CD4-positive, alpha-beta T cell treated with Interleukin-17A for 1 hour (primary cell): Measurements from ENCODE around the gene PRSS56.

Experiments used
- DNase-seq: peaks from one replicate; pipeline ENCODE4 v3.0.0-alpha.2; 2020

The PRSS56 gene

GRCh38 chr2:232519581-232520438 is at the start of gene PRSS56:
Gene PRSS56, plus strand, starts transcription at chr2:232520388. Its CDS starts 211 bp downstream, at chr2:232520599.
- no peak for DNase-seq

- DNase-seq = no peak
Observed at GRCh38 chr2:232473467-232473890, 46.7 kb upstream of the PRSS56 start.

DNA sequence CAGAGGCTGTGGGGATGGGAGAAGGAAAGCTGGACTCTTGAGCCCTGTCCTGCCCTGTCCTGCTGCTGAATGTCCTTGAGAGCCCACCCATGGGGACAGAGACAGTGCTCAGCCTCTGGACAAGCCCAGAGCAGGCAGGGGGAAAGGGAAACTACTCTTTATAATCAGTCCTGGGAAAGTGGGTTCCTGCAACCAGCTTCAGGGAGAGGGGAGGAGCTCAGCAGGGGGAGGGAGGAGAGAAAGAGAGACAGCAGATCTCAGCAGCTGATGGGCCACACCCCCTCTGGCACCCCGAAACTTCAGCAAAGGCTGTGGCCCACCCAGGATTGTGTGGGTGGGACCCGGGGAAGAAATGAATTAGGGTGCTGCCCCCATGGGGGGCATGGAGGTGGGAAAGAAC is 44.1 kb upstream of the PRSS56 start:
- DNase-seq = no peak

DNA sequence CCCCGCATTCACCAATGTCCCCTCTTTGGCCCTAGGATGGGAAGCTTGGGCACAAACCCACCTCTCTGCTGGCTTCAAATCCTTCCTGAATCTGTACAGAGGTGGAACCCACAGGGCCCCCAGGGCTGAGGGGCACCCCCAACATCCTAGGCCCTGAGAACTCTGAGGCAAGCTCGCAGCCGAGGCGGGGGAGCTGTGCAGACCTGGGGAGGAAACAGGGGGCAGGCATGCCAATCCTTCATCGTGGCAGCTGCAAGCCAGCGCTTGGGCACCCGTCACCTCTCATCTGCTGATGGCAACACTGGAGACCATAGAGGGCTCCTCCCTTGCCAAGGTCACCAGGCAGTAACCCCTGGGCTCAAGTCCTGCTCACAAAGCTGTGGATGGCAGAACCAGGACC is 43.4 kb upstream of the PRSS56 start:
- DNase-seq = no peak

DNA sequence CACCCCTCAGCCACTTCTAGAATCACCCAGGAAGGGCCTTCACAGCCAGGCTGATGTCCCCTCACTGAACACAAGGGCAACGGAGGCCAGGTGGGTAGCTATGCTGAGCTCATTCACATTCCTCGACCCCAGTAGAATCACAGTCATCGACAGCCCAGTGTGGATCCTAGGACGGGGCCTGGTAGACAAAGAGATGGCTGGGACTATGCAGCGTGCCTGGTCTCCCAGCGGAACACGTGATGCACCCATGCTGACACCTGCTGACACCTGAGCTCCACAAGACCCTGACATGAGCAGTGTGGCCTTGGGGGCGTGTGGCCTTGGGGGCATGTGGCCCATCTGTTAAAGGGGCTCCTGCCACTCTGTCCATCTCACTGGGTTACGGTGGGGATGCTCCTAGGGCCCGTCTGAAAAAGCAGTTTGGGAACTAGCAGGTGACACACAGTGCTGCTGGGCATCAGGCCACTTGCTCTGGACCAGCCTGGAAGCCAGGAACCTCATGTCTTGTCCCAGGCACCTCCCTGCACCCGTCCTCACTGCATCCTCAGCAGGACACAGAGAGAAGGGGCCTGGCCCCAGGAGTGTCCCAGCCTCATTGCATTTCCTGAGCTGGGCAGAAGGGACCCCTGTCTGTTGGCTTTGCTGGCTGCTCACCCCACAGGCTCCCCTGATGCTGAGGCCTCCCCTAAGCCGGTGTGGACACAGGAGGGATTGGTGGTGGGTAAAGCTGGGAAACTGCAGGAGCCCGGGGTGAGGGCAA is 42.3 kb upstream of the PRSS56 start:
- no peak for DNase-seq

- DNase-seq = no peak
Observed at GRCh38 chr2:232478571-232479340, 41.4 kb upstream of the PRSS56 start.

DNA sequence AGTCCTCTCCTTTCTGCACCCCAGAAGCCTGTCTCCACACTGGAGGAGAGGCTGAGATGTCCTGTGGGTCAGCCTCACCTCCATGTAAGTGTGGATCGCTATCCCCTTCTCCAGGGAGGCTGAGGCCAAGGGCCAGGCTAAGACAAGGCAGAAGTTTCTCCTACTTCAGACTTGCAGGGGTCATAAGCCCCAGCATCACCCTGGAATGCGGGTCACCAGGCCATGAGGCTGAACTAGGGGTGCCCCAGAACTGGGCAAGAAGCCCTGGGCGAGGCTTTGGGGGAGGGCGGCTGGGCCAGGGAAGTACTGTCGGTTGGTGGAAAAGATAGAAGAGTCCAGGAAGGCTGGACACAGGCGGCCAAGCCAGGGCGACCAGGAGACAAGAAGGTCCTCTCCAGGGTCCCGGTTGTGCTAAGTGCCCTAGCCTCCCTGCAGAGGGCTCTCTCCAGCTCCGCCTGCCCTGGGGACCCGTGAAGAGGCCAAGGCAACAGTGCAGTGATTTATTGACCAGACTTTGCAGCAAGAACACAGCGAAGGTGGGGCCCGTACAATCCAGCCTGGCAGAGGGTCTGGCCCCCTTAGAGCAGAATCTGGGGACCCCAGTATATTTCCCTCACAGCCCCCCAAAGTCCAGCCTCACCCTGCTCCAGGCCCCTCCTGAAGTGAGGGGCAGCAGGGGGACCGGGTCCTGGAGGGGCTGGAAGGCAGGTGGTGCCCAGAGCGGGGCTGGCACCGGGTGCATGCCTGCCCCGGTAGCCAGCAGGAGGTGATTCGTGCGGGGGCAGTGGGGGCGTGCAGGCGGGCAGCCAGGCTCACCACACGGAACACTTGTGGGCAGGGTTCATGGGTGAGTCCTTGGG is 40.6 kb upstream of the PRSS56 start:
- DNase-seq = no peak

DNA sequence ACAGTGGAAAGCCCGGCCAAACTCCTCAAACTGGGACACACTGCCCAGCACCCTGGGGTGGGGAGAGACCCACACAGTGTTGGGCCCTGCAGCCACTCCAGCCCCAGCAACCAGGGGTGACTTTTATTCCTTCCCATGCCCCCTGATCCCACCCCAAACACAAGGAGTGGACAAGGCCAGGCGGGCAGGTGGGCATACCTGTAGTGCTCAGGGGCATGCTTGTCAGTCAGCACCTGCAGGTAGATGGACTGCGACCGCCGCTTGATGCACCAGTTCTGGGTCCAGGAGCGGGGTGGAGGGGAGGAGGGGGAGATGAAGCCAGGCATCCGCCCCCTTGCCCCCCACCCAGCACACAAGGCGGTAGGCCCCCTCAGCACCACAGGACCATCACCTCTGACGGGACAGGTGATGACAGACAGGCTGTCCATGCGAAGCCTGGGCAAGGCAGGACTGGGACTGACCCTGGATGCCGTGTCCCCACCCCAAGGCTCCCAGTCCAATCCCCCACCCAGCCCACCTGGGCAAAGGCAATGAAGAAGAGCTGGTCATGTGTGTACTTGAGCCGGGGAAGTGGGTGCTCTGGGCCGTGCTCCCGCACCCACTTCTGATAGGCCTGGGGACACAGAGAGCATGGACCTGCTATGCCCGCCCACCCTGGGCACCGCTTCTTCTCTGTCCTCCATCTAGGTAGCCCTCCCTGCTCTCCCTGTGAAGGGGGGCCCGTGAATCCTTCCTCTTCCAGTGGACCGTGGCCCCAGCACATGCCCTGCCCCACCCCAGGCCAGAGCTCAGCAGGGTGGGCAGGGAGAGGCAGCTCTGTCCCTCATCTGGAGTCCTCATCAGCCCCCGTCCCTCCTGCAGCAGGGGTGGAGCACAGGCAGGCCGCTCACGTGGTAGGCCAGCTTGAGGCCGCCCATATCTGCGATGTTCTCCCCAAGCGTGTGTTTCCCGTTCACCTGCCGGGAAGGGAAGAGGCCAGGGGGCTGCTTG is 39.7 kb upstream of the PRSS56 start:
- no peak for DNase-seq

DNA sequence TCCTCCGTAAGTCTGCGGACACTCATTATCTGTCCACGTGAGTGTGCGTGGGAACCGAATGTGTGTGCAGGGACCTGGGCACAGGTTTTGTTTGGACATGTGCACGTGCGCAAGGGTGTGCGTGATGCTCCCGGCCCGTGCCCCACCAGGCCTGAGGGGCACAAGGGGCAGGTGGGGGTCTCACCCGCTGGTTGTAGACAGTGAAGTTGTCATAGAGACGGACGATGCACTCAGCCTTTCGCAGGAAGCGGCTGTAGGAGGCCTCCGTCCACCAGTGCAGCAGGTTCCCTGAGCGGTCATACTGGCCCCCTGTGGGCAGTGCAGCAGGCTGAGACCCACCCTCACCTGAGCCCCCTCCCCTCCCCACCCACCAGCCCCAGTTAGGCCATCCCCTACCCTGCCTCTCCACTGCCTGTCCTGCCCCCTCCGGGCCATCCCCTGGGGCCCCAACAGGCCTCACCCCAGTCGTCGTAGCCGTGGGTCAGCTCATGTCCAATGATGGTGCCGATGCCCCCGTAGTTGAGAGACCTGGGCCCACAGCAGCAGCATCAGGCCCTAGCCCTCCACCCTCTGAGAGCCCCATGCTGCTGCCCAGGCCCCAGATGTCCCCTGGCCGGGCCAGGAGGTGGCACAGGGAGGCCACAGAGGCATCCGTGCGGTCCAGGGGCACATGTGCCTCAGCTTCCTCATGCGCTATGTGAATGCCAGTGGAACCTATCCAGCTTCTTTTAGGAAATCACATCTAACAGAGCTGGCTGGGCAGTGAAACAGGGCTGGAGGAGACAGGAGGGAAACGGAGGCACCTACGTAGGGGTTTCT is 38.7 kb upstream of the PRSS56 start:
- no peak for DNase-seq

- DNase-seq = no peak
Observed at GRCh38 chr2:232482301-232483238, 37.6 kb upstream of the PRSS56 start.

GRCh38 chr2:232483311-232483922 is 36.8 kb upstream of the PRSS56 start:
- no peak for DNase-seq

DNA sequence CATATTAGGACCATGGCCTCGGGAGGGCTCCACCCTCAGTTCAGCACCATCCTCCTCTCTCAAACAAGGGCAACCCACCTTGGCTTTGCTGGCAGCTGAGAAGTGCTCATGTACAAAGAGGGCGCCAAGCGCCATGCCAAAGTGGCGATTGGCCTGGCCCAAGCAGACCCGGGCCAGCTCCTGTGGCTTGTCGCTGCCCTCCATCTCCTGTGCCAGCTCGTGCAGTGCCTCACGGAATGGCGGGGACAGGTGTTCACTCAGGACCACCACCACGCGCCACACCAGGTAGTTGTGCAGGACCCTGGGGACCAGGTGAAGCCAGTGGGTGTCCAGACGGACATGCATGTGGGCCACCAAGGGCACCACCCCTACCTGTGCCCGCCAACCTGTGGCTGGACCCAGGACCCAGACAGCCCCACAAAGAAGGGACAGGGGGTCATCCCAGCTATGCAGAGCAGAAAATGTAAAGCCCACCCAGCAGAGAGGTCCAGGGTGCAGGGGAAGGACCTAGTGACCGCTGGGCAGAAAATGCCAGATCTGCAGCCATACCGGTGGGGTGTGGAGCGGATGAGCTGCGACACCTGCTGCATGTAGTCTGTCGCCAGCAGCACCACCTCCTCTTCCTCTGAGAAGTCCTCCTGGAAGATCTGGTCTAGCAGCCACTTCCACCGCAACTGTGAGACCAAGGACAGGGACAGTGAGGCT is 36.1 kb upstream of the PRSS56 start:
- no peak for DNase-seq

DNA sequence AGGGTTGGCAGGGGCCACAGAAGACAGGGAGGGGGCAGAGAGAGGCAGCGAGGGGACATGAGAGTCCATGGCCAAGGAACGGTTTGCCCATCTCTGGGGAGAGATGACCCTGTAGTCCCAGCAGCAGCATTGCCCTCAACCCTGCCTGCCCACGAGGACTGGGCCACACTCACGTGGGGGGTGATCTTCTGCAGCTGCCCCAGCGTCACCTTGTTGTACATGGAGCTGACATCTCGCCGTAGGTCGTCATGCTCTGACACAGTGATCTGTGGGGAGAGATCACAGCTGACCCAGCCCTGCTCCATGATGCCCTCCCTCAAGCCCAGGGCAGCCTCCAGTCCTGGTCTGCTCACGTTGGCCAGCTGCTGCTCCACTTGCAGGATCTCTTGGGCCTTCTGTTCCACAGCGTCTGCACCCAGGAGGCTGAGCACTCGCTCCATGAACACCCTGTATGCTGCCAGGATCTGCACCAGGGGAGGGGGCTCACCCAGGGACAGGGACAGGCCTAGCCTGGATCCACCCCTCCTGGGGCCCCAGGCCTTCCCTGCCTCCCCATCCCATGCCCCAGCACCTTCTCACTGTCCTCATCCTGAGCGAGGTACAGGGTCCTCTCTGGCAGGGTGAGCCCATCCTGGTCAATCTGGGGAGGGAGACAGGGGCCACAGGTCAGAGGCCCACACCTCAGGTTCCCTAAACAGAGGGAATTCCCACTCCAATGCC is 35.4 kb upstream of the PRSS56 start:
- DNase-seq = no peak

- no peak for DNase-seq
Observed at GRCh38 chr2:232485348-232485756, 34.8 kb upstream of the PRSS56 start.

DNA sequence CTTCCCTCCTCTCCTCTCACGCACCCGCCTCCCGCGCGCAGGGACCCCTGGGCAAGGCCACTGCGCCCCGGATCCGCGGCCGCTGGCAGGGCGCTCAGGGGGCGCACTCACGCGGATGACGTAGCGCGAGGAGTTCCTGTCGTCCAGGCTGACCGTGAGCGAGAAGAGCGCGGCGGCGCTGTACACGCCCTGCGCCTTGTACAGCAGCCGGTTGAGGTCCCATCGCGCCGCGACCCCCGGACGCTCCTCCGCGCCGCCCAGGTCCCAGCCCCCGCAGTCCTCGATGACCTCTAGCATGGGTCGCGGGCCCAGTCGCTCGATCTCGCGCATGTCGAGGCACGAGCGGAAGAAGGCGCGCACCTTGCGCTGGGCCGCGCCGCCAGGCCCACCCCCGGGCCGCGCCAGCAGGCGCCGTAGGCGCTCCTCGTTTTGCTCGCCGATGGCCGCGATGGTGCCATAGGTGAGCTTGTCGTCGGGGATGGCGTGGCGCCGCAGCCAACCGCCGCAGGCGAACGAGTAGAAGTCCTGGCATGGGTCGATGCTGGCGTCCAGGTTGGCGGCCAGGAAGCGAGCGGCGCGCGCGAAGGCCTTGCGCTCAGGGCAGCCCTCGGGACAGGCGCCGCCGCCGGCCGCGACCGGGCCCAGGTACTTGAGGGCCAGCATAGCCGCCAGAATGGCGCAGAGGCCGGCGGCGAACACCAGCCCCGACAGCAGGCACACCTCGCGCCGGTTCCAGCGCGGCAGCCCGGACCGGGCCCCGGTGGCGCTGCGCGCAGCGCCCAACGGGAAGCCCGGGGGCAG is 34.2 kb upstream of the PRSS56 start:
- no peak for DNase-seq
